GM18502 (cell line): Measurements from ENCODE around the gene RPL3.

Source experiments
- ATAC-seq: cut with Tn5 transposase; IDR thresholded peaks from one replicate; pipeline ENCODE4 v1.9.1; 2021; ENCODE audit warnings: mild to moderate bottlenecking; ENCODE audit not compliant: unreplicated experiment, poor library complexity

The RPL3 gene

GRCh38 chr22:39287076-39287725, 32.2 kb downstream of the RPL3 start:
- no peak for ATAC-seq

GRCh38 chr22:39284983-39285382, 34.4 kb downstream of the RPL3 start:
- no peak for ATAC-seq

- ATAC-seq = no peak
These were observed 35.1 kb downstream of the RPL3 start for GRCh38 chr22:39284142-39284980.

- ATAC-seq = no peak
These were observed 35.9 kb downstream of the RPL3 start for GRCh38 chr22:39283322-39284141.

GRCh38 chr22:39282645-39283321, 36.6 kb downstream of the RPL3 start:
- no peak for ATAC-seq

- no peak for ATAC-seq
These were observed 38.3 kb downstream of the RPL3 start for GRCh38 chr22:39281126-39281525.

- no peak for ATAC-seq
These were observed 39.2 kb downstream of the RPL3 start for GRCh38 chr22:39280250-39280649.

- no peak for ATAC-seq
These were observed 40.1 kb downstream of the RPL3 start for GRCh38 chr22:39279170-39279850.

GRCh38 chr22:39278040-39278439, 41.4 kb downstream of the RPL3 start:
- ATAC-seq = no peak

- ATAC-seq = no peak
These were observed 42.2 kb downstream of the RPL3 start for GRCh38 chr22:39277142-39277607.

- no peak for ATAC-seq
These were observed 42.8 kb downstream of the RPL3 start for GRCh38 chr22:39276440-39277141.

GRCh38 chr22:39275814-39276439, 43.5 kb downstream of the RPL3 start:
- ATAC-seq = no peak

GRCh38 chr22:39273950-39274887, 45.2 kb downstream of the RPL3 start:
- ATAC-seq = no peak

- ATAC-seq = no peak
These were observed 48.6 kb downstream of the RPL3 start for GRCh38 chr22:39270792-39271191.

GRCh38 chr22:39270280-39270679, 49.1 kb downstream of the RPL3 start:
- ATAC-seq = no peak

GRCh38 chr22:39269095-39269790, 50.2 kb downstream of the RPL3 start:
- no peak for ATAC-seq

GRCh38 chr22:39268645-39269044, 50.8 kb downstream of the RPL3 start:
- ATAC-seq = no peak
